GM12801 (cell line): ENCODE results near the gene POU2F2.

Experiments used
- TF ChIP-seq, protein P1 (sequence below): IDR thresholded peaks from one replicate; pipeline ENCODE4 v1.5.1; 2011; ENCODE audit warnings: control low read depth; ENCODE audit not compliant: insufficient read length; ENCODE audit errors: extremely low read depth

The POU2F2 gene

DNA sequence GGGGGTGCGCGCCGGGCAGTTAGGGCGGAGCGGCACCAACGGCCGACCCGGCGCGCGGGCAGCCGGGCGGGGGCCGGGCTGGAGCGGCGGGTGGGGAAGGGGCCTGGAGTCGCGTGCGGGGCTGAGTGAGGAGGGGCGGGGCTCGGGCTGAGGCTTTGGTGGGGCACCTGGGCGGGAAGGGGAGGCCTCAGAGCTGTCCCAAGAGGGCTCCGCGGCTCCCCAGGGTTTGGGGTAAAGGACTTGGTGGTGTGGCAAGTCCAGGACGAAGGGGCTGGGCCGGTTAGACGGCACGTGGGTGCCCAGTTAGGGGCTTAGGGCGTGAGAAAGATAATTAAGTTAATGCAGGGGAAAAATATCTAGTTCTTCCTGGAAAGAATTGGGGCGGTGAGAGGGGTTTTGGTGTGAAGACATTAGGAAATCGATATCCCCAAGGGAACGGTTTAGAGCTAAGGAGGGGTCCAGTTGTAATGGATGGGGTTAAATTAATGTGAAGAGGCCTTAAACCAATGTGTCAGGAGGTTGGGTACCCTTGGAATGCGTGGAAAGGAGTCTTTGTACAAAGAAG is 55.8 kb downstream of the POU2F2 start:
- TF ChIP-seq, protein P1, sequence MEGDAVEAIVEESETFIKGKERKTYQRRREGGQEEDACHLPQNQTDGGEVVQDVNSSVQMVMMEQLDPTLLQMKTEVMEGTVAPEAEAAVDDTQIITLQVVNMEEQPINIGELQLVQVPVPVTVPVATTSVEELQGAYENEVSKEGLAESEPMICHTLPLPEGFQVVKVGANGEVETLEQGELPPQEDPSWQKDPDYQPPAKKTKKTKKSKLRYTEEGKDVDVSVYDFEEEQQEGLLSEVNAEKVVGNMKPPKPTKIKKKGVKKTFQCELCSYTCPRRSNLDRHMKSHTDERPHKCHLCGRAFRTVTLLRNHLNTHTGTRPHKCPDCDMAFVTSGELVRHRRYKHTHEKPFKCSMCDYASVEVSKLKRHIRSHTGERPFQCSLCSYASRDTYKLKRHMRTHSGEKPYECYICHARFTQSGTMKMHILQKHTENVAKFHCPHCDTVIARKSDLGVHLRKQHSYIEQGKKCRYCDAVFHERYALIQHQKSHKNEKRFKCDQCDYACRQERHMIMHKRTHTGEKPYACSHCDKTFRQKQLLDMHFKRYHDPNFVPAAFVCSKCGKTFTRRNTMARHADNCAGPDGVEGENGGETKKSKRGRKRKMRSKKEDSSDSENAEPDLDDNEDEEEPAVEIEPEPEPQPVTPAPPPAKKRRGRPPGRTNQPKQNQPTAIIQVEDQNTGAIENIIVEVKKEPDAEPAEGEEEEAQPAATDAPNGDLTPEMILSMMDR: no peak

DNA sequence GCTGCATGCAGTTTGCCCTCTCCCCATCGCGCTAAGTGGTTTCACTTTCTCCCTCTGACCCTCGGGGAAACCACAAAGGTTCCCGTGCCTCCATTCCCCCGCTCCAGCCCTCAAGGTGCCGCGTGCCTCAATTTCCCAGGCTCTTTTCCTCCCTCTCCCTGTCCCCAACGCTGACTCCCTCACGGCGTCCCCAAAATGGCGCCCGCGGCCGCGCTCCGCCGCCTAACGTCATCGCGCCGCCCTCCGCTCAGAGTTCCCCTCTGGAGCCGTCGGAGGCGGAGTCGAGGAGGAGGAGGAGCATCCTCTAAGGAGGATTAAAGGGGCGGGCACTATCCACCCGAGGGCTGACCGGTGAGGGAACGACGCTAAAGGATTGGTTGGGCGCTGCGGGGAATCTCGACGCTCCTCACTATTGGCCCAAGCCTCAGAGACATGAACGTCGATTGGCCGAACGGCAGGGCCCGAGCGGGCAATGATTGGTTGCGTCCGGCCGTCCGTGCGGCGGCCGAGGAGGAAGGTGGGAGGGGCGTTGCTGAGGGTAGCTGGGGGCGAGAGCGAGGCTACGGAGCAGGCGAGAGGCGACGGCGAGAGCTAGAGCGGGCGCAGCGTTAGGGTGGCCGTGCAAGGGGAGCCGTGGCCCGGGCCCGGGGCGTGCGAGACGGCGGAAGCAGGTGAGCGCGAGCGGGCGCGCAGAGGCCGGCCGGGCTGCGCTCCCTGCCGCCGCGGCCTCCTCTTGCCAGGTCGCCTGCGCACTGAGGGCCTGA is 56.4 kb downstream of the POU2F2 start, which contains the start of gene ZNF574:
Gene ZNF574, plus strand, starts transcription at position 551 of the 764 bp plus-strand sequence. CDS start 2,441 bp downstream, outside the sequence.
- TF ChIP-seq, protein P1: no peak

DNA sequence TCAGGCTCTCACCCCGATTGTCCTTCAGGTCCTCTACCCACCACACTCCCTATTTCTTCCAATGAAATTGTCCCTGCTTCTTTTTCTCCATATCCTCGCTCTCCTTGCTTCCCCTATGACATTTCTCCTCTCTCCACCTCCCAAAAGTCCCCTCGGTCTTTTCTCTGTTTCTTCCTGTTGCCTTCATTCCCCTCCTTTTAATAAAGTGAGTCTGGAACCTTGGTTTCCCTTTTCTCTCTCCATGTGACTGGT is 57.0 kb downstream of the POU2F2 start:
- TF ChIP-seq, protein P1: no peak

DNA sequence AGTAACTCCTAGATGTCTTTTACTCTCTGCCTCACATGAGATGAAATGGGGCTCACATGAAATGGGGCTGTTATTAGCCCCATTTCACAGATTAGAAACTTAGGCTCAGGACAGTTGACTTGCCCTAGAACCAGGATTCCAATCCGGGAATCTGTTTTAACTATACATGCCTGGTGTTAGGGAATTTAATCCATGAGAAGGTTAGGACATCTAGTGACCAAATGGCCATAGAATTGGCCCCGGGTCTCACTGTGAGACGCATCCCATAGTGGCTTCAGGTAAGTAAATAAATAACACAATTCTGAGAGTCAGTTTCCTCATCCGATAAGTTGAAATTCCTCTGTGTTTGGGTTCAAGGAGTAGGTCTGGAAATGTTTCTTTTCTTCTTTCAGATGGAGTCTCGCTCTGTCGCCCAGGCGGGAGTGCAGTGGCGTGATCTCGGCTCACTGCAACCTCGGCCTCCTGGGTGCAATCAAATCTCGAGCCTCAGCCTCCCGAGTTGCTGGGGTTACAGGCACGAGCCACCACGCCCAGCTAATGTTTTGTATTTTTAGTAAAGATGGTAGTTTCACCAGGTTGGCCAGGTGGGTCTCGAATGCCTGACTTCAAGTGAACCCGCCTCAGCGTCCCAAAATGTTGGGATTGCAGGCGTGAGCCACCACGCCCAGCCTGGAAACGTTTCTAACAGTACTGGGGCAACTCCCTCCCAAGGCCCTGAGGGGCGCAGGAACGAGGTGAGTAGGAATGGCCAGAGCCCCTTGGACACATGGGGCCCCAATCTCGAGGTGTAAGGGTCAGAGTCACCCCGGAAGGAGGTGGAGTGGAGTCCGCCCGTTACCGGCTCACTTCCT is 57.5 kb downstream of the POU2F2 start:
- TF ChIP-seq, protein P1: no peak

DNA sequence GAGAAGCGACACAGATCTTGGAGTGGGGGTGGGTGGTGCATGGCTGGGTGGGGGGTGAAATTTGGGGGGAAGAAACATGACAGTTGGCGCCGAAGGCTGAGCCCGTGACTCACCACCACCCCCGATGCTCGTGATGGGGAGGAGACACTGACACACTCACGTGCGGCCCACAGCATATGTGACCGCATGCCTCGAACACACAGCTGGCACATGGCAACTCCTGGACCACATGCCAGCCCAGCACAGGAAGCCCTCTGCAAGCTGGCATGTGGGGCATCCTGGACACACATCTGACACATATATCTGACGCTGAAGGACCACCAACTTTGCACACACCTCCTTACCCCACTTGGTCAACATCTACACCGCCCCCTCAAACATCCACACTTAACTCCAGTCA is 61.0 kb downstream of the POU2F2 start:
- TF ChIP-seq, protein P1: no peak

DNA sequence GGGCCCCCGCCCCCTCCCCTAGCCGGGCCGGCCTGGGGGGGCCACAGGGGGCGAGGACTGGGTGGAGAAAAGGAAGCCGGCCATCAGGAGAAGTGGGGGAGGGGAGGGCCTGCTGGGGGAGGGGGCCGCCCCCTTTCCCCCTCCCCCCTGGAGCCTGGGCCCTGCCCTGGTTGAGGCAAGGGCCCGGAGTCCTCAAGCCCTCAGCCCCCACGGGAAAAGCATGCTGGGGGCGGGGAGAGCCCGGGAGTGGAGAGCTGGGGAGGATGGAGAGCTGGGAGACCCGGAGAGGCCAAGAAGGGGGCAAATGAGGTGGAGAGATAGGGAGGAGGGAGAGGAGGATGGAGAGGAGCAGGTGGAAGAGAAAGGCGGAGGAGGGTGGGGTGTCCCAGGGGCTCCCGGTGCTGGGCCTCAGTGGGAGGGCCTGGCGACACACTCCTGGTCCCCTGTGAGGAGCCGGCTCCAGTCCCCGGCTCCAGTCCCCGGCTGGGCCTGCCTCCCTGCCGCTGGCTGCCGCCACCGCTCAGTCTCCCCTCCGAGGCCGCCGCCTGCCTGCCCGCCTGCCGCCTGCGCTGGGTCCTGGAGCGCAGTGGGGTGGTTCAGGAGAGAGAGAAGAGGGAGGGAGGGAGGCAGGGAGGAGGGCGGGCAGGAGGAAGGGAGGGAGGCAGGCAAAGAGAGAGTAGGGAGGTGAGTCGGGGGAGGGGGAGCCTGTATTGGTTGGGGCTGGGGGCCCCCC is 62.5 kb downstream of the POU2F2 start, which contains the start of gene GRIK5:
Gene GRIK5, minus strand, starts transcription at position 588 of the 733 bp plus-strand sequence. CDS start 4,436 bp downstream, outside the sequence.
- TF ChIP-seq, protein P1: no peak
